Amniotic epithelial cell (primary cell): ENCODE results near the gene DDI2.

Experiments used
- DNase-seq: peaks from one replicate; pipeline ENCODE4 v3.0.0-alpha.2; 2010; ENCODE audit warnings: low read depth

Gene DDI2

DNA sequence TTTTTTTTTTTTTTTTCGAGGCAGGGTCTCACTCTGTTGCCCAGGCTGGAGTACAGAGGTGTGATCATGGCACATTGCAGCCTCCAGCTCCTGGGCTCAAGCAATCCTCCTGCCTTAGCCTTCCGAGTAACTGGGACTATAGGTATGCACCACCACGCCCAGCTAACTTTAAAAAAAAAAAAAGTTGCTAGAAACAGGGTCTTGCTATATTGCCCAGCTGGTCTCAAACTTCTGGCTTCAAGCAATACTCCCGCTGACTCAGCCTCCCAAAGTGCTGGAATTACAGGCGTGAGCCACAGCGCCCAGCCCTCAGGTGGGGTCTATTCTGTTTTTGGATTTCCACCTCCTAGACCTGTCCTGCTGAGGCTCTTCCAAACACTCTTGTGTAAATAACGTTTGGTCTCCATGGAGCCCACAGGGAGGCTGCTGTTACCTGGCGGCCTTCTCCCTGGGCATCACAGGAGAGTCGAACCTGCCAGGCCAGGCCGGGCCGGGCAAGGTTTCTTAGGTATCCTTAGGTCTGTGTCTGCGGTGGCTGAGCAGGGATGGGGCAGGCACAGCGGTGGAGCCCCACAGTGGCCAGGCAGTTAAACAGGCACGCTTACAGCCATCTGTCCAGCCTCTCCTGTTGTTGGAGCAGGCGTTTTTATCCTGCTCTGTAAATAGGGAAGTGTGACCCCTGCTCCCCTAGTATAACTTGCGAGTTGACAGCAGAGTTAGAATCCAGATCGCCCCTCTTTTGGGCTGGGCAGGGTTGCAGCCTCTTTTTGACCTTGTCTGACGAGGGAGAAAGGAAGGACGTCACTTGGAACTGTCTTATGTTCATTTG is 85.7 kb downstream of the DDI2 start:
- DNase-seq, result no peak

DNA sequence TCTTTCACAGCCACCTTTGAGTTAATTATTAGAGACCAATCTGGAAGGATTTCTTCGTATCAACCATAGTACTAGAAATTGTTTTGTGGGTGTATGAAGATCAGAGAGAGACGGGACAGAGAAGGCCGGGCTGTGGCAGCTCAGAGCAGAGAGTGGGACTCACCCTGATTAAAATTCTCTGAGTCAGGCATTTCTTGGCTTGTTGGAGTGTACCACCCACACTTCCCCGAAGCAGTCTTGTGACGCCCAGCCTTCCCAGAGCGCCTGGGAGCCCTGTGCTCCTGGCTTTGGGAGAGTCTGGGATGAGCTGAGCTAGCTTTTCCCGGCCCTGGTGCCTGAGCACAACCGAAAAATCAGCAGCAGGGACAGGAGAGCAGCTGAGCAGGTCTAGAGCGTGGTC is 86.3 kb downstream of the DDI2 start:
- DNase-seq, result peak; percentile 89

DNA sequence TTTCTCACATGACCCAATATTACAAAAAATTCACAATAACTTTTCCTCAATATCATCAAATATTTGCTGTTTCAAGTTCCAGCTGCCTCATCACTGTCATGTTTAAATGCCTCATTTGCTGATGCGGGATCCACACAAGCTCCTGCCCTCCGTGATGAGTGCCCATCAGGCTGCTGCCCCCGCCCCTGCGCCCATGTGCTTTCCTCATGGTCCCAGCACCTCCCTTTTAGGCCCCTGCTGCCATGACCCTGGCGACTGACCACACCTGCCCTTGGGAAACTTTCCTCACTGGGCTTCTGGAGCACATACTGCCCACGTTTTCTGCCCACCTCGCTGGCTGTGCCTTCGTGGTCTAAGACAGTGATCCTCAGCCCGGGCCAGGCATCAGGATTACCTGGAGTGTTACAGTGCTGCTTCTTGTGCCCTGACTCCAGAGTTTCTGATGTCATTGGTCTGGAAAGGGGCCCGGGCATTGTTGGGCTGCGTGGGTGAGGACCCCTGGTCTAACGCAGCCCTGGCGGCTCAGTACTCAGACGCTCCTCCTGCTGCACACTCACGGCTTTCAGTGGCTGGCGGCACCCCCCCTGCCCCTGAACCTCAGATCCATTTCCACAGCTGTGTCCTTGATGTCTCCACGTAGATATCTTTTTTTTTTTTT is 87.4 kb downstream of the DDI2 start:
- DNase-seq, result no peak

DNA sequence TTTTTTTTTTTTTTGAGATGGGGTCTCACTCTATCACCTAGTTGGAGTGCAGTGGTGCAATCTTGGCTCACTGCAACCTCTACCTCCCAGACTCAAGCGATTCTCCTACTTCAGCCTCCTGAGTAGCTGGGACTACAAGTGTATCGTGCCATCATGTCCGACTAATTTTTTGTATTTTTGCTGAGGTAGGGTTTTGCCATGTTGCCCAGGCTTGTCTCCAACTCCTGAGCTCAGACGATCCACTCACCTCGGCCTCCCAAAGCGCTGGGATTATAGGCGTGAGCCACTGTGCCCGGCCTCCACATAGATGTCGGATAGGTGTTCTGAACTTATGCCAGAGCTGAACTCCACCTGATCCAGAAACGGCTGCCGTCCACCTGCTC is 87.9 kb downstream of the DDI2 start:
- DNase-seq, result no peak

DNA sequence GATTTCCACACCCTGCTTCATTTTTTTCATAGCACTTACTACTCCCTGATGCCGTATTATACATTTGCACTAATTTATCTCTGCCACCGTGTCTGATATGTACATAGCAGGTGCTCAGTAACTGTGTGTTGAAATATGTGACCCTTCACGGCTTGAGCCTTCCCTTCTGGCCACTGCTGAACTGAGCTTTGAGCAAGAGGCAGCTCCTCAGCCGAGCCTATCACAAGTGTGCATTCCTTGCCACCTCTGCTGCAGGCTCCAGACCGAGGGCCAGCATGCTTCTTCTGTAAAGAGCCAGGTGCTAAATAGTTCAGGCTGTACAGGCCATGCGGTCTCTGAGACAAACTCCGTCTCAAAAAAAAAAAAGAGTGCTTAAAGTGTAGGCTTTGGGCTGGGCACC is 89.5 kb downstream of the DDI2 start:
- DNase-seq, result no peak

DNA sequence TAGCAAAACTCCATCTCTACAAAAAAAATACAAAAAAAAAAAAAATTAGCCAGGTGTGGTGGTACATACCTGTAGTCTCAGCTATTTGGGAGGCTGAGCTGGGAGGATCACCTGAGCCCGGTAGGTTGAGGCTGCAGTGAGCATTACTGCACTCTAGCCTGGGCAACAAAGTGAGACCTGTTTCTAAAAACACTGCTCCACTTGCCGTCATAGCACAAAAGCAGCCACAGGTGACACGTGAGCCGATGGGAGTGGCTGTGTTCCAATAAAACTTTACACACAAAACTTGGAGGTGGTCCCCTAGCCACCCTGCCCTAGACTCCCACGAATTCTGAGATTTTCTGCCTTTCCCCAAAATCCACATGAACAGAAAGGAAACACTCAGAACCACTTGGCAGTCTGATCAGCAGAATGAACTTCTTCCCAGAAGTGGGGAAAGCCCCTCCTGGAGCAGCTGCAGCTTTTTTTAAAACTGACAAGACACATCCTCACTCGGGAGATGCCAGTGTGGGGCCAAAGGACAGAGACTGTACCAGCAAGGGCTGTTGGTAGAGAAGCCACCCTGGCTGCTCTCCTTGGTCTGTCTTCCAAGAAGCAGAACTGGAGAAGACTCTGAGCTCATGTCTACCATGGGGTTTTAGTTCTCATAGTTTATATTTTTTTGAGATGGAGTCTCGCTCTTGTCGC is 90.1 kb downstream of the DDI2 start:
- no peak for DNase-seq

DNA sequence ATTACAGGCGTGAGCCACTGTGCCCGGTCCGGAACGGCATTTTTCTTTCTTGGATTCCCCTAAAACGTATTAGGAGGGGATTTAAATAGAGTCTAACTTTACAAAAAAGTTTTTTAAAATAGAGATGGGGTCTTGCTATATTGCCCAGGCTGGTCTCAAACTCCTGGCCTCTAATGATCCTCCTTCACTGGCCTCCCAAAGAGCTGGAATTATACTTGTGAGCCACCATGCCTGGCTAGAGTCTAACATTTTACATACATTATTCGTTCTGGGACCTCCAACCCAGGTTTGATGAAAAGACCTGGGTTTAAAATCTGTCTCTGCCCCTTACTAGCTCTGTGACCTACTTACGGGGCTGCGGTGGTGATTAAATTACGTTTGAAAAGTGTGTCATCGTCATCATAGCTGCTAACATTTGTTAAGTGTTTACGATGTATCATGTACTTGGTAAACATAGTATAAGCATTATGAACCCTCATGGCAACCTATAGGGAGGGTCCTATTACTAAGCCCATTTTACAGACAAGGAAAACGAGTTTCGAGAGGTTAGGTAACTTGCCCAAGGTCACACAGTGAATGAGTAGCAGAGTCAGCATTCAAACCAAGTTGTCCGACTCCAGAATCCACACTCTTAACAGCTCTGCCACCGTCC is 91.4 kb downstream of the DDI2 start:
- no peak for DNase-seq

DNA sequence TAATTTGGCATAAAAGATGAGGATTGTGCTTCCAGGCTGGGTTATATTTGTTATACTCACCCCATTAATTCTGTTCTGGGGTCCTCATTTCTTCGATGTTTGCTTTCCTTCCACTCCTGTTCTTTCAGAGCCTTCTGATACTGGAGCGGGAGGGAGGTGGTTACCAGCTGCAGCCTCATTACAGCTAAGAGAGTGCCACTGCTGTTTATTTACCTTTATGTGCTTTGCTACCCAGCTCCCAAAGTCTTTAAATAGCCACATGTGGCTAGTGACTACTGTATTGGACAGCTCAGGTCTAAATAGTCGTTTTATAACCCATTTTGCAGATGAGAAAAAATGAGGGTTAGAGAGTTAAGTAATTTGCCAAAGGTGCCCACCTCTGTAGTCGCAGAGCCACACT is 92.0 kb downstream of the DDI2 start:
- DNase-seq, result no peak

DNA sequence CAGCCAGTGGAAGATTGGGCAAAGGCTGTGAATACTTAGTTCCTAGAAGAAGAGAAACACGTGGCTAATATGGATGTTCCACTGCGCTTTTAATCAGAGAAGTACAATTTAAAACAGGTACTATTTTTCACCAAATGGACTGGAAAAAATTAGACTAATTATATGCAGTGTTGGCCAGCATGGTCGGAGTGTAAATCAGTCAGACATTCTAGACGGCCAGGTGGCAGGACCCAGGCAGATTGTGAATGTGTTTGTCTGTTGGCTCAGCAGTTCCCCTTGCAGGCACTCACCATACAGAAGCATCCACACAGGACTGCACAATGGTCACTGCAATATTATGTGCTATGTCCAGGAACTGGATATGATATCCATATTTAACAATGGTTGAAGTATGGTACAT is 94.9 kb downstream of the DDI2 start:
- no peak for DNase-seq

DNA sequence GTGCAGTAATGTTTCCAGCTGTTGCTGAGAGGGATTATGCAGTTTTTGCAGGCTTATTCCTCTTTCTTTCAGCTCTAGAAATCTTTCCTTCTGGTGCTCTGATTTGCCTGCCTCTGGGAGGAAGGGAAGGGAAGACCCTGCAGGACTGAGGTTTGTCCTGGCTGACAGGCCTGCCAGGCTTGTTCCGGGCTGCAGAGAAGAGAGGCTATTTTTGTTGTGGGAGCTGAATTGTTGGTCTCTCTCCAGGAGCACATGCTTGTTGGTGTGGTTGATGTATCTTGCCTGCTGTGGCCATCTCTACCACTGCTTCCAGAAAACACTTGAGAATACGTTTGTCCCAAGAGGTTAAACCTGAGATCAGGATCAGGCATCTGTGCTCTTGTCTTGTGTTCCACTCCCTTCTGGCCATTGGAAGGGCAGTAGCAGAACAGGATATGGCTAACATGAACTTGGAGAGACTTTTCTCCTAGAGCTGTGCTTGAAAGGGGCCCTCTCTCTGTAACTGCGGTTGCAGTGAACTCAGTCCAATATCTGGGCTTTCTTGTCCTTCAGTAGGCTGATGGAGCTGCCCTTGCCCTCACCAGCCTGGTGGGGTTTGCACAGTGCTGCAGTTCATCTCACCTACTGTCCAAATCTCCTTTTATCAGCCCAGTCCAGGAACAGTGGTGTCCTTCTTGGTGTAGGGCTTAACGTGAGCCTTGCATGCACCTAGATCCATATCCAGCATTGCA is 97.3 kb downstream of the DDI2 start:
- DNase-seq, result peak; percentile 70

DNA sequence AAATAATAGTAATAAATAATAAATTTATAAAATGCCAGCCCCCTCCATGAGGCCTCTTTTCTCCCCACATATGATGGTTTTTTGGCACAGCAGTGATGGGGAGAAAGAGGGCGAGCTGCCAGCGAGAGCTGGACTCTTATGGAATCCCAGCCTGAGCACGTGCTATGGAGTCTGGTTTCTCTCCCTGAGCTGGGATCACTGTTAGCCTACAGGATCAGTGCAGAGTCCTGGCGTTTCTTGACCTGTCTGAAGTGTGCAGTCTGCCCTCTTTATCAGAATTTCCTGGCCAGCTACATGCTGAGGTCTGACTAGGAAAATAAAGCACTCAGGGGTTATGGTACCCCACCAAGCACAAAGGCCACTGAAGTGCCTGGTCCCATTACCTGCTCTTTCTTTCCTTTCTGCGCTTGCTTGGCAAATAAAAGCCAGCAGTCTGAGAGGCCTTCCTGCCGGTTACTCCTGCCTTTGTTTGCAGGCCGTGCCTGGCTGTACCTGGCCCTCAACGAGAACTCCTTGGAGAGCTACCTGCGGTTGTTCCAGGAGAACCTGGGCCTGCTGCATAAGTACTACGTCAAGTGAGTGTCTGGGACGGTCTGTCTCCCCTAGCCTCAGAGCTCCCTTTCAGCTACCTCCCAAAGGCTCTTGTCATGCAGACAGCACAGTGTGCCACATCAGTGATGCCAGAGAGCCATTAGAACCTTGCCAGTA is 100.3 kb downstream of the DDI2 start:
- DNase-seq, result peak; percentile 53

DNA sequence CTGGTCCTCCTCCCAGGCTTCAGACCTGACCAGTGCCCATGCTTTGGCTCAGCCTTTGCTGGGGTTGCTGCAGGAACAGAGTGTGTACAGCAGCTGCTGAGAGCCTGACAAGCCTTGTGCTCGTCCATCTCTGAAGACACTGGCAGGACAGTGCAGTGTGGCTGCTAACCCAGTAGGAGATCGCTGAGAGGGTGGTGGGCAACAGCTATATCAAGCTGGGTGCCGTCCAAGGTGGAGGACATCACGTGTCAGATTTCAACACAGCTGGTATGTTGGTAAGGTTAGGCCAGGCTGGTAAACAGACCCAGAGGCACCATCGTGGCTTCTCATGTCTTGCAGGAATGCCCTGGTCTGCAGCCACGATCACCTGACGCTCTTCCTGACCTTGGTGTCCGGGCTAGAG is 100.9 kb downstream of the DDI2 start:
- peak; percentile 65 for DNase-seq
